ENCODE measurements around the gene BMP2.

The BMP2 gene

DNA sequence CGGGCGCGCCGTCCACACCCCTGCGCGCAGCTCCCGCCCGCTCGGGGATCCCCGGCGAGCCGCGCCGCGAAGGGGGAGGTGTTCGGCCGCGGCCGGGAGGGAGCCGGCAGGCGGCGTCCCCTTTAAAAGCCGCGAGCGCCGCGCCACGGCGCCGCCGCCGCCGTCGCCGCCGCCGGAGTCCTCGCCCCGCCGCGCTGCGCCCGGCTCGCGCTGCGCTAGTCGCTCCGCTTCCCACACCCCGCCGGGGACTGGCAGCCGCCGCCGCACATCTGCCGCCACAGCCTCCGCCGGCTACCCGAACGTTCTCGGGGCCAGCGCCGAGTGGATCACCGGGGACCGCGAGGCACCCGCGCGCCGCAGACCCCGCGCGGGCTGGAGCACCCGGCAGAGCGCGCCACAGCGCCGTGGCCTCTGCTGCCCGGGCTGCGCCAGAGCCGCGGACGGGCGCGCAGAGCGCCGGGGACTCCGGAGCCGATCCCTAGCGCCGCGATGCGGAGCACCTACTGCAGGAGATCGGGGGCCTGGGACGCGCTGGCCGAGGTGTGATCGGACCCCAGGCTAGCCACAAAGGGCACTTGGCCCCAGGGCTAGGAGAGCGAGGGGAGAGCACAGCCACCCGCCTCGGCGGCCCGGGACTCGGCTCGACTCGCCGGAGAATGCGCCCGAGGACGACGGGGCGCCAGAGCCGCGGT is at the start of gene BMP2:
BMP2 (plus strand) TSS at position 151 of the 692 bp plus-strand sequence. CDS start 2,441 bp downstream, outside the sequence.
- no peak for DNase-seq (ENCODE audit: low read depth)

DNA sequence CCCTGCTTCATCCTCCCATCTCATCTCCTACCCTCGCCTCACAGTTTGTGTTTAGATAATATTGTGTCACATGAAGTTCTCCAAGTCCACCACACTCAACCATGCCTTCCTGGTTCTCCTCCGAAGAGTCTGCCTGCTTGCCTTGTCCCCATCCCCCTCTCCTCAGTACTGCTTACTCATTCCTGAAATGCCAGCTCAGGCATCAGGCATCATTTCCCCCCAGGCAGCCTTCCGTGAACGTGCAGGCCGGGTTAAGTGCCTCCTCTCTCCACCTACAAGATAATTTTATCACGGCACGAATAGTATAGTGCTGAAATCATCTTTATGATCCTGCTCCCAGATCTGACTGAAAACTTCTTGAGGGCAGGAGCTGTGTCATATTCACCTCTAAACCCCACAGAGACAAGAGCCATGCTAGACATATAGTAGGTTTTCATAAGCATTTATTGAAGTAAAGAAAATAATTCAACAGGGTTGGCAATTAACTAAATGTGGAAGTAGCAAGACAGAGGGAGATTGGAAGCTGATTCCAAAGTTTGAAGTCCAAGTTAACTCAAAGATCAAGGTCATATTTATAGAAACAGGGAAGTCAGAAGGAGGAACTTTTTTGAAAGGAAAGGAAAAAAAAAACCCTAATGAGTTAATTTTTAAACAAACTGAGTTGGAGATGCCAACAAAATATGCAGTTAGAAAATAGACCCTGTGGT is 48.7 kb upstream of the BMP2 start:
- DNase-seq (ENCODE audit: low read depth) = no peak

DNA sequence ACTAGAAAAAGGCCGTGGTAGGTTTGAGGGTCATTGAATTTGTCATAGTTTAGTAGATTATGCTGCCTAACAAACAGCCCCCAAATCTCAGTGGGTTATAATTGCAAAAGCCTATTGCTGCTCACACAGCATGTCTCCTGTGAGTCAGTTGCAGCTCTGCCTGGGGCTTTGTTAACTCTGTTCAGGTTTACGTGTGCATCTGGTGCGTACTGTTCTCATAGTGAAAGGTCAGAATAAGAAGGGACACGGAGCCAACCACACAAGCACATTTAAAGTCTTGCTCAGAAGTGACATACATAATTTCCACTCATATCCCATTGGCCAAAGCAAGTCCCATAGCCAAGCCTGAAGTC is 48.1 kb upstream of the BMP2 start:
- no peak for DNase-seq (ENCODE audit: low read depth)

DNA sequence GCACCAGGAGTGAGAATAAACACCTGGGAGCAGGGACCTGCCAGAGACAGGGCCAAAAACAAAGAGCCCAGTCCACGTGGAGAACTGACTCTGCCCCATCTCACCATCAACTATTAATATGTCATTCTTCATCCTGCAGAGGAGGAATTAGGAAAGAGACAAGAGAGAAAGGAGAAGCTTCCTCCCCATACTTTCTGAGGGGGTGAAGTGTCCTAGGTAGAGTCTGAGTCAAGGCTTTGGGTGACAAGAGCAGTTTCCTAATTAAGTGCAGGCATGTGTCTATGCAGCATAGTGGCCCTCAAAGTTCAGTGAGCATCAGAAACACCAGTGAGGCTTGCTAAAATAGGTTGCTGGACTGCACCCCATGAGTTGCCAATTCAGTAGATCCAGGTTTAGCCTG is 40.7 kb upstream of the BMP2 start:
- no peak for DNase-seq (ENCODE audit: low read depth)

DNA sequence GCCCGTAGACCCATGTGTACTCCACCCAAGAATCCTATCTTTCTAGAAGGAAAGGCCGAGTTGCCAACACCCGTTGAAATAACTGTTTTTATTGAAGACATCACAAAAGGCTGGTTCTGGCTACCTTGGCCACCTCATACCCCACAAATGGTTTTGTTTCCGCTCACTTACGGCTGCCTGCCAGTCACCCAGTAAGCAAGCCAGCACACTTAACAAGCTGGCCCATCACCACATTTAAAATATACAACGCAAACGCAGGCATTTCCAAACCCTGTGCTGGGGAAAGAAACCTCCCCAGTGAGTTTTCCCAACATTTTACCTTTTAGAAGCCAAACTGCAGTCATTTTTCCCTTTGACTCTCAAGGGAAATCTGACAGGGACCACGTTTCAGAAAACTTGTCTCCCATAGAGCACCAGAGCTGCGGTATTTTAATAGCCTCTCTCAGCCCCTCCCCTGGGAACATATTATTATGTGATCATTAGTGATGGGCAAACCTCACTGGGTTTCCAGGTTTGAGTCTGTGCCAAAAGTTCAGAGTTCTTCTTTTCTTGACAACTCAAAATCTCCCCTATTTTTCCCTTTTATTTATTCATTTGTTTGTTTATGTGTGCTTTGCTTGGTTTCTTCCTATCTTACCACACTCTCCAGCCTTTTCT is 36.7 kb upstream of the BMP2 start:
- no peak for DNase-seq (ENCODE audit: low read depth)

DNA sequence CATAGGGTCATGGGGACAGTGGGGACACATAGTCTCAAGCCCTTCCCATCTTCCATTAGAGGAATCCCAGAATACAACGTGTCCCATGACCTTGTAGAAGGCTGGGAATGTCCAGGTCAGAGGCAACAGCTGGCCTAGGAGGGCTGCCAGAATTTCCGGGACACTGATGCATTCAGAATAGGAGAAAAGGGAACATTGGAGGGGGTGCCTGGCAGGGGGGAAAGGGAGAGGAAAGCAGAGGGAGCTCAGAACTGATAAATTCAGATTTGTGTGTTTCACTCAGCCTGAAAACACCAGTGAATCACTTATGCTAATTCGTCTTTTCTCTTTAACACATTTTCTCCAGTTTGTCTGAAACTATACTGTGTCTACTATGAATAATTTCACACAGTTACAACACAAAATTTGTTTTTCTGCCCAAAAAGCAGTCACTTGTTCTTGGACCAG is 35.5 kb upstream of the BMP2 start:
- DNase-seq (ENCODE audit: low read depth) = no peak

DNA sequence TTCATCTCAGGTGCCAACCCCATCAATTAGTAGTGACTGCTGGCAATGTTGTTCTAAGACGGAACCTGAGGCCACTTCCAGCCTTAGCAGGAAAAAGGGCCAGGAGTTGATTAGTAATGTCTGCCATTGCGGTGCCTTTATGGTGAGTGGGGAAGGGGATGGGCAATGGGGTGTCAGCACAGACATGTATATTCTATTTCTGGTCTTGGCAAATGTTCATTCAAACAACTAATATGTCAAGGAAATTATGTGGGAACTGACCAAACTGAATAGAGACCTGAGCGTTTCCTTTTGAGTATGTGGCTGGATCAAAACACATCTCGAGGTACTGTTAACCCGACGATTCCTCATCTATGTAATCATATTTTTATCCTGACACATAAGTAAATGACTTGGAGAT is 34.6 kb upstream of the BMP2 start:
- DNase-seq (ENCODE audit: low read depth) = no peak

DNA sequence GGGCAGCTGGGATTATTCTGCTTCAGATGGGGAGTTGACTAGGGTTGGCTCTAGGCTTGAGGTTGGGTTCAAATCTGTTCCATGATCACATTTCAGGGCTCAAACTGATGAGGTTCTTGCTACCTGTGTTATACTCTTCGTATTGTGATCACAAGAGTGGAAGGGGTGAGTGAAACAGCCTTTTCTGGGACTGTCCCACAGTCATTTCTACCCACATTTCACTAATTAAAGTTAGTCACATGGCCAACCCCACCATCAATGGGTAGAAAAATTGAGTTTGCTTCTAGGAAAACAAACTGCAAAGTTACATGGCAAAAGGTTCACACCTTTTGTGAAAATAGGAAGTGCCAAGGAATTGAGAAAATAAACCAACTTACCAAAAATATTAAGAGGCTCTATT is 33.5 kb upstream of the BMP2 start:
- no peak for DNase-seq (ENCODE audit: low read depth)

DNA sequence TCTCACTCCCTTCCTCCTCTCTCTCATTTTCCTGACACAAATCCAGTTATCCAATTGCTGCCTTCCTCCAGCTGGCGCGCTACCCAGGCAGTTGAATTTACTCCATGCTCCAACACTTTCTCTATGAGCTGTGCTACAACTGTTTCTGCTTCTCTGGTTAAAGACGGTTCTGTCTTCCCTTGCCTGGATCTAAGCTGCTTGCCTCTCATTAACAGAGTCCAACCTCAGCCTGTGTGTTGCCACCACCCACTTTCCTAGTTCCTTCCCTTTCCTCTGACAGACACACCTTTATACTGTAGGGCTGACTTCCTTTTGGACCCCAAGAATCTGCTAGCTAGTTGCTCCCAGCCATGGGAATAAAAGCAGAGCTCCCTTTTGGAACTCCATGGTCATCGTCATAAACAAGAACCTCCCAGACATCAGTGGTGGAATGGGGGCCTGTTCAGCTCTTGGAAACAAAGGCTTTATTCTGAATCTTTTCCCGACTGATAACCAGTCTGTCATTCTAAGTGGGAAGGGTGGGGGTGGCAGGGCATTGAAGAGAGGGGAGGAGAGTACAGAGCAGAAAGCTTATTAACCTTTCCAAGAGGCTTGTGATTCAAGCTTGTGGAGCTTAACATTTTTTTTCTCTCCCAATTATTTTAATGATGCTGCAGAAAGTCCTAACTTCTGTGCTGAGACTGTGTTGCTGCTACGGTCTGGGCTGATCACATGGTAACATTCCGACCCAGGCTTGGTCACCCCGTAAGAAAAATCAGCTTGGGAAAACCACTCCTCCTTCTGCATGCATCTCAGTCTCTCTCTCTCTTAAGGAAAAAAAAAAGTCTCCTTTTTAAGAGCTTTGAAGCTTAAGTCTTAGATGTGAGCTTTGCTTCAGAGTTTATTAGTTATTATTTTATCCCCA is 31.3 kb upstream of the BMP2 start:
- no peak for DNase-seq (ENCODE audit: low read depth)

DNA sequence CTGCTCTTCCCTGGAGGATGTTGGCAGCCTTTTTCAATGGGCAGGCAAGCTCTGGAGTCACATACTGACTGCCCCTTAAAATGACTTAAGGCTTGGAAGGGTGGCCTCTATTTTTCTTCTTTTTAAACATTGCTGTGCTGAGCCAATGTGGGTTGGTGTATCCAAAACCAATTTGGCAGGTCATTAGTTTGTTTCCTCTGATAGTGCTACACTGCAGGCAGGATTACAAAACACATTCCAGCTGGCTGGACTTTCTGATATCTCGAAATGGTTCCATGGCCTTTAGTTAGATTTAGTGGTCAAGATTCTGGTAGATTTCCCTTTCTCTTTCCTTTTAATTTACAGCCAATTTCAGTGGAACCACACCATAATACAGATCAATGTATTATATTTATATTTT is 28.1 kb upstream of the BMP2 start:
- DNase-seq (ENCODE audit: low read depth) = no peak

DNA sequence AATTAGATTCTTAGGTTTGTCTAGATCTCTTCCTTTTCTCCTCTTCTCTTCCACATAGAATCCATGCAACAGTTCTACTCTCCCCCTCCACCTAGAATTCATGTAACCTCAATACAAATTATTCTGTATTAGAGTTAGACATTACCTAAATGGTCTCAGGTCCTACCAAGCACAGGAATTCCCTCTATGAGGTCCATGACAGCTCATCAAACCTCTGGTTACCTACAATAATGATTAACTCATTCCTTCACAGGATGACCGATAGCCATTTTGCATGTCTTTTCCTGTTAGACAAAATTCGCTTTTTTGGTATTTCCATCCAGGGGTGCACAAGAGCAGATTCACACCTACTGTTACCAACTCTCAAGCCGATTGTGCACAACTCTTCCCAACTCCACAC is 27.4 kb upstream of the BMP2 start:
- no peak for DNase-seq (ENCODE audit: low read depth)

DNA sequence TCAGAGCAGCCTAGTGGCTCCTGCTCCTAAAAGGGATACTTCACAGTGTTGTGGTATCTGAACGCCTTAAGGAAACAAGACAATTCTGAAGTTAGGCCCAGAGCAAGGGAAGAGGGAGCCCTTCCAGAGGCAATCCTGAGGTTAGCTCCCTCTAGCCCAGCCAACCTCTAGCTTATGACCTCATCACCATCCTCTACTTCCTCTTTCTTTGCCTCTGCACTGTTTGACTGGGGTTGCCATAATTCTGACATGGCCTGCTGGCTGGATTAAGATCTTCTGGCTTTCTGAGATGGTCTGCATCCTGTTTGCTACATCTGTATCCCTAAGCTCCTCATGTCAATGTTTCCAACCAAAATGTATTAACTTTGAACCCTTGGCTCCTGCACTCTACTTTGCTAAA is 23.3 kb upstream of the BMP2 start:
- DNase-seq (ENCODE audit: low read depth) = no peak

DNA sequence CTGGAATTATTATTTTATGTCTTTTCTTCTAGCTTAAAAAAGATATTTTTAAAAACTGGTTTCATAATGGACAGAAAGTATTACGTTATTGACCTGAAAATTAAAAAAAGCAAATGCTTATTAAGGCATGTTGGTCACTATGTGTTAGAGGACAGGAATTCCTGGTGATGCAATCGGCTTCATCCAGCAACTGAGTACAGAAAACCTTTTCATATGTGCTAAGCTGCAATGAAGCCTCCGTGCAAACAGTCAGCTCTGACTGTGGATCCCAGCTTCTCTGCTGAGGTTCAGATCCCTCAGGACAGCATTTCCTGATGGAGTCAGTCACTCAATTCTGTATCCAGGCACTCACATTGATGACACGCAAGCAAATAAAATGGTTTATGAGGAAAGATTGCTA is 22.7 kb upstream of the BMP2 start:
- no peak for DNase-seq (ENCODE audit: low read depth)

DNA sequence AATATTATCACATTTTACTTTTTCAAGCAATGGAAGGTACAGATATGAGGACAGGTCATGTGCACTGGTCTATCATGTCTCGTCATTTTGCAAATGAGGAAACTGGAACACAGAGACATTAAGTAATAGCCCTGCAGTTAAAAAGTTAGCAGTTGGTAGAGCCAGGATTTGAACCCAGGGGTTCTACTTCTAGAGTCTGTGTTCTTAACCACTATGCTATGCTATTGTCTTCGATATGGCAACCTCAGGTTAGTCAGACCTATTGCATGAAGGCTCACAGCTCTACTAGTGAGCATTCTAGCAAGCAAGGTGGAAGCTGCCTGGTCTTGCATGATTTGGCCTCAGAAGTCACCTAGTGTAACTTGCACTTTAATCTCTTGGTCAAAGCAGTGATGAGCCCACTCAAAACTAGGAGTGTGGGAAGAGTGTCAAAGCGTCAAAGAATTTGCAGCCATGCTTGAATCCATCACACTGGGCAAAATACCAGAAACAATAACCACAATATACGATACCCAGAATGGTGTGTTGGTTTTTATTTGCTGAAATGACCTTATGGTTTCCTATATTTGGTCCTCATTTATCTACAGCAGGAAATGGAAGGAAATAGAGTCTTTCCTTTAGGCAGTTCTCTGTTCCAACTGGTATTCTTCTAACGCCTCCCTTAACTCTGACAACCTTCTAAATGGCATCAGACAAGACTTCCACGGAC is 20.4 kb upstream of the BMP2 start:
- DNase-seq (ENCODE audit: low read depth) = no peak

DNA sequence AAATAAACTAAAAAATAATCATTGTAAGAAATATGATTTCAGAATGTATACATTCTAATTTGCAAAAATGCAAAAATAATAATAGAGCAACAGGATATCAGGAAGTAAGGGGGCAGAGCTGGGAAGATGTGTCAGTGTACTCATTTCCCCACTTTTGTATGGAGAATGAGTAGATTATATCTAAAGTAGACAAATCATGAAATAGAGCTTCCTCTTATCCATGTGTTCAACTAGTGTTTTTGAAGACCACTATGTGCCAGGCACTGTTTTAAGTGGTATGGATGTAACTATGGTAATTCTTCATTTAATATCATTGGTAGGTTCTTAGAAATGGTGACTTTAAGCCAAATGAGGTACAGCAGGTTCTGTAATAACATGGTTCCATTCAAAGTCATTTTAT is 17.0 kb upstream of the BMP2 start:
- no peak for DNase-seq (ENCODE audit: low read depth)

DNA sequence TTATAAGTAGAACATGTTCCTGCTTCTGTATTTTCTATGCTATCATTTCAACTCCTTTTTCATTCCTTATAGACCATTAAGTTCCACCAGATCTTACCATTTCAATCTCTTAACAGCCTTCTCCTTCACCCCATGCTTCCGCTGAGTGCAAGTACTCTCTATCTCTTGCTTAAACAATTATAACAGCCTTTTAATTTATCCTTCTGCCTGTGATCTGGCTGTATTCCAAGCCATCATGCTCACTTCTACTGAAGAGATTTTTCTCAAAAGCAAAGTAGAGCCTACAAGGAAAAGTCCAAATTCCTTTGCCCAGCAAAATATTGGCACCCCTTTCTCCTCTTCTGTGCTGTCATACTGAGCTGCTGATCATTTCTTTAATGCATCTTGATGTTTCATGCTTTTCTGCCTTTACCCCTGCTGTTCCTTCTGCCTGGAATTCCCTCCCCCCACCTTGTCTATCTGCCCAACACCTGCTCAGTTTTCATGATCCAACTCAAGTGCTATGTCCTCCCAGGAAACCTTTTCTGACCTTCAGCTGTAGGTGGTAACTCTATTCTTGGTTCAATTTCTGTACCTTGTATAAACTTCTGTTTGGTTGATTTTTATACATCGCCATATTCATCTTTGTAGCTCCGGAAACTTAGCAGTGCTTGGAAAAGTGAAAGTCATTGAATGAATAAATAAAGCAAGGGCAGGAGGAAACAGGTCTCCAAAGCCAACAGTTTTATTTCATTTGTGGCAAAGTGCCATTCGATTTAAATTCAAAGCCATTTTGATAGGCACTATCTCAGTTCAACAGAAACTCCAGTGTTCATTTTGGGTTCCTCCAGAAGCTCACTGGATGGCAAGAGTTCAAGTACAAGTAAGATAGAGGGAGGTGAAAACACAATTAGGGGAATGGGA is 10.5 kb upstream of the BMP2 start:
- DNase-seq (ENCODE audit: low read depth) = no peak

DNA sequence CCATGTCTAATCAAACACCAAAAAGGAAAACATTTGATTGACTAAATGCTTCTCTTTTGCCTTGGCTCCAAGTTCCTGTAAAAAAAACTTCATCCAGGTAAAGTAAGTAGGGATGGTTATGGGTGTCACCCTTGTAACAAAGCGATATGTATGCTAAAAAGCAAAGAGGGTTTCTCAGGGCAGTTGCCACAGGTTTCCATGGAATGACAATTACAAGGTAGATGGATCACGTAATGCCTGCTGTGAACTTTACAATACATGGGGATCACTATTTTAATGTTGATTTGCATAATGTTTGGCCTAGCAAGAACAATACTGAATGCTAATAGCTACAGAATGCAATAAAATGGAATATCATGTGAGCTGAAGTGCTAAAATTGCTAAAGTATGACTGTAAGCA is 2.9 kb upstream of the BMP2 start:
- DNase-seq (ENCODE audit: low read depth) = no peak

DNA sequence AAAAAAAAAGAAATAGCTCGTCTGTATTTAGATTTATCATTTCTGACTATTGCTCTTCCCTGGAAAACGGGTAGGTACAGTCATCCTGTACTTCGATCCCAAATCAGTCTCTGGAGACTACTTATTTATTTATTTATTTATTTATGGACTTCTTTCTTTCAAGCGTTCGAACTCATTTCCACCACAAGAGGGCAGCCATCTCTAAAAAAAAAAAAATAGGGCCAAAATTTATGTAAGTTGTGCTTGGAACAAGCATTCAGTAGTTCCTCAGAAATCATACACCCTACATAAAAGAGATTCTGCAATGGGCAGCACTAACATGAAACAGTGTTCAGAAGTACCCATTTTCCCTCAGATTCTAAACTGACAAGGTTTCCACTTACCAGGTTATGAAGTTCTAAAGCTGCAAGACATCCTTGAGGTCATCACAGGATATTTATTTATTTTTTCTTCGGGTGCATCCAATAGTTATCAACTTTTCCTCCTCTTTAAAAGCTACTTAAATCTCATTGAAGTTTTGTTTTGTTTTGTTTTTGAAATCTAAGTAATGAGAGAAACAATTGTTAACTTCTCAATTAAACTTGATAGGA is 1.9 kb upstream of the BMP2 start:
- no peak for DNase-seq (ENCODE audit: low read depth)

DNA sequence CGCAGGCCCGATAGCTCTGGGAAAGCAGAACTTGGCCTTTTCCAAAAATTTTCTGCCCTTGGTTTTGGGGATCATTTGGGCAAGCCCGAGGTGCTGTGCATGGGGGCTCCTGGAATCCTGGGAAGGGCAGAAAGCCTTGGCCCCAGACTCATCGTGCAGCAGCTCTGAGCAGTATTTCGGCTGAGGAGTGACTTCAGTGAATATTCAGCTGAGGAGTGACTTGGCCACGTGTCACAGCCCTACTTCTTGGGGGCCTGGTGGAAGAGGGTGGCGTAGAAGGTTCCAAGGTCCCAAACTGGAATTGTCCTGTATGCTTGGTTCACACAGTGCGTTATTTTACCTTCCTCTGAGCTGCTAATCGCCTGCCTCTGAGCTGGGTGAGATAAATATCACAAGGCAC is 1.1 kb upstream of the BMP2 start:
- DNase-seq (ENCODE audit: low read depth) = no peak

DNA sequence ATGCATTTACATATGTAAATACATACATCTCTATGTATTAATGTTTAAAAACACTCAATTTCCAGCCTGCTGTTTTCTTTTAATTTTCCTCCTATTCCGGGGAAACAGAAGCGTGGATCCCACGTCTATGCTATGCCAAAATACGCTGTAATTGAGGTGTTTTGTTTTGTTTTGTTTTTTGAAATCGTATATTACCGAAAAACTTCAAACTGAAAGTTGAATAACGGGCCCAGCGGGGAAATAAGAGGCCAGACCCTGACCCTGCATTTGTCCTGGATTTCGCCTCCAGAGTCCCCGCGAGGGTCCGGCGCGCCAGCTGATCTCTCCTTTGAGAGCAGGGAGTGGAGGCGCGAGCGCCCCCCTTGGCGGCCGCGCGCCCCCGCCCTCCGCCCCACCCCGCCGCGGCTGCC is 355 bp upstream of the BMP2 start:
- DNase-seq (ENCODE audit: low read depth) = no peak

Measured in activated T-cell treated with anti-CD3 and anti-CD28 coated beads for 1 hour (primary cell).